Astrocyte of the cerebellum (primary cell): ENCODE results near the gene ATP5PO.

Experiments
- DNase-seq: peaks from one replicate; pipeline ENCODE4 v3.0.0-alpha.2; 2011; ENCODE audit warnings: low read depth
- H3K4me3 ChIP-seq: 2 replicates; pipeline ENCODE4 v1.5.1; 2011; ENCODE audit warnings: mild to moderate bottlenecking, low read depth, low read length, moderate library complexity
- CTCF ChIP-seq: IDR thresholded peaks from 2 replicates; pipeline ENCODE4 v1.5.1; 2012; ENCODE audit warnings: low read length, low read depth, moderate library complexity, mild to moderate bottlenecking; ENCODE audit errors: missing control alignments
- in situ Hi-C: cut with HindIII; loops from 2 replicates; pipeline ENCODE4 v1.10.0; 2017; ENCODE audit warnings: low sequenced_read_pairs

The ATP5PO gene

GRCh38 chr21:33895356-33895755 is 20.2 kb downstream of the ATP5PO start:
- in situ Hi-C loops = no loop called here
- no peak for DNase-seq
- no peak overlapping the region for H3K4me3 ChIP-seq
- no peak for TF ChIP-seq CTCF

- in situ Hi-C loops = no loop called here
- peak; percentile 80 for DNase-seq
- TF ChIP-seq CTCF = peak; percentile 94
- H3K4me3 ChIP-seq = no peak overlapping the region
Observed at GRCh38 chr21:33894736-33895288, 20.8 kb downstream of the ATP5PO start.

- no peak for TF ChIP-seq CTCF
- in situ Hi-C loops = no loop called here
- no peak overlapping the region for H3K4me3 ChIP-seq
- DNase-seq = no peak
Observed at GRCh38 chr21:33893917-33894316, 21.7 kb downstream of the ATP5PO start.

- no peak for DNase-seq
- no peak overlapping the region for H3K4me3 ChIP-seq
- in situ Hi-C loops = no loop called here
- TF ChIP-seq CTCF = no peak
Observed at GRCh38 chr21:33892853-33893252, 22.8 kb downstream of the ATP5PO start.

GRCh38 chr21:33890187-33890586 is 25.4 kb downstream of the ATP5PO start:
- H3K4me3 ChIP-seq = no peak overlapping the region
- in situ Hi-C loops = no loop called here
- no peak for DNase-seq
- no peak for TF ChIP-seq CTCF

- no peak for DNase-seq
- in situ Hi-C loops = no loop called here
- H3K4me3 ChIP-seq = no peak overlapping the region
- no peak for TF ChIP-seq CTCF
Observed at GRCh38 chr21:33886321-33886720, 29.3 kb downstream of the ATP5PO start.

- no peak for TF ChIP-seq CTCF
- H3K4me3 ChIP-seq = peak overlapping the region; percentile 2
- in situ Hi-C loops = no loop called here
- no peak for DNase-seq
Observed at GRCh38 chr21:33885172-33885514, 30.5 kb downstream of the ATP5PO start.
